ENCODE results near the gene POLR3GL. TPM values are rescaled to one million over a fixed set of nuclear protein-coding genes. Genes with fewer than 3 reads are reported as not detected.

Gene POLR3GL
- total and polyA plus RNA-seq, 10 of the 15 experiments (the other 5 are each of a cell fraction or from before 2014, with no cell fraction given), result 12.8 to 47.0 (median 26.6) TPM

DNA sequence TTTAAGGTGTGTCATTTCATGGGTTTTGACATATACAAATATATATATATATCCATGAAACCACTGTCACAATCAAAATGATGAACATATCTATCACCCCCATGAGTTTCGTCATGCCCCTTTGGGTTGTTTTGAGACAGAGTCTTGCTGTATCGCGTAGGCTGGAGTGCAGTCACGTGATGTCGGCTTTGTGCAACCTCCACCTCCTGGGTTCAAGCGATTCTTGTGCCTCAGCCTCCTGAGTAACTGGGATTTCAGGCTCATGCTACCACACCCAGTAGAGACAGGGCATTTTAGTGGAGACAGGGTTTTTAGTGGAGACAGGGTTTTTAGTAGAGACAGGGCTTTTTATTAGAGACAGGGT is 49.1 kb downstream of the POLR3GL start:
- Histone ChIP-seq H3K9me3 (replicated peaks; ENCODE audit: control insufficient read depth, insufficient read depth, low read length) (no peaks in the 10 kb centered on the region), H3K27ac (ENCODE audit: control insufficient read depth, insufficient read depth) (no peak overlapping the region), H4K20me1 (ENCODE audit: control insufficient read depth, insufficient read depth) (no peaks in the 10 kb centered on the region), H3K4me1 (ENCODE audit: control insufficient read depth, insufficient read depth, low read length) (no peaks in the 10 kb centered on the region), H3K4me2 (ENCODE audit: control insufficient read depth, insufficient read depth) (no peak overlapping the region), H3K4me3 (no peak overlapping the region), H3K36me3 (ENCODE audit: control insufficient read depth in 2 of 2, insufficient read depth in 2 of 2, low read length in 1 of 2) (no peaks in the 10 kb centered on the region), H3K27me3 (replicated peaks in 1 of 2; ENCODE audit: control insufficient read depth in 2 of 2, insufficient read depth in 2 of 2, low read length in 1 of 2) (peaks cover 0 to 1% of the 10 kb centered on the region in 2 experiments; a peak in 3 of 4 replicates), H3K9ac (ENCODE audit: control insufficient read depth, insufficient read depth, low read length) (no peak overlapping the region), H2AFZ (ENCODE audit: control insufficient read depth, low read depth, low read length) (no peak overlapping the region), H3K79me2 (ENCODE audit: control insufficient read depth, insufficient read depth, low read length) (no peaks in the 10 kb centered on the region)
- DNase-seq (ENCODE audit: low read depth, low spot score) (no peak), ATAC-seq (no peak), FAIRE-seq (no peak)
- in situ Hi-C loops (cut with MboI), result loop anchor here (5.0 kb wide), 1 partner anchor 116 kb away; no protein-coding TSS in a partner anchor
- intact Hi-C loops (cut with micrococcal nuclease; ENCODE audit: unreplicated experiment), result loop anchor here (1.0 to 5.0 kb wide), 4 partner anchors 36 to 276 kb away; no protein-coding TSS in a partner anchor
- ChIA-PET POLR2A (interaction anchor here (0.6 kb wide), 1 partner anchor 38 kb away, joined by 4 read pairs; no protein-coding TSS in a partner anchor), SMC1A (ENCODE audit: uncharacterized antibody, unreplicated experiment) (no interaction called here), RAD21 (ENCODE audit: unreplicated experiment) (interaction anchor here (2.3 kb wide), 1 partner anchor 36 kb away, joined by 5 read pairs; no protein-coding TSS in a partner anchor), CTCF (interaction anchor here (0.7 to 18.6 kb wide), 6 partner anchors 20 to 291 kb away, joined by 3 to 361 read pairs (median 10); partner anchors contain the start of genes ANKRD35 and NUDT17)
- TF ChIP-seq BHLHE40 (IDR thresholded peaks at IDR 0.05; ENCODE audit: borderline replicate concordance in 1 of 2, low read depth in 2 of 2, low read length in 1 of 2) (peak in 1 of 2 experiments; percentile 27; a peak in 1 of 4 replicates), RAD51 (IDR thresholded peaks at IDR 0.05) (peak; percentile 73; the same call in 1 of the 2 replicates), POLR2AphosphoS2 (IDR thresholded peaks at IDR 0.05; ENCODE audit: low read depth, low read length) (no peak), RCOR1 (conservative IDR thresholded peaks at IDR 0.05; ENCODE audit: low read depth, low read length) (no peak)
- BruUV-seq (replicated peaks), result no TSS peak
- WGBS (ENCODE audit: insufficient coverage, insufficient replicate concordance, low lambda C conversion rate, missing lambda C conversion rate), result 58% methylated on average over 6 of the region's 6 CpGs

DNA sequence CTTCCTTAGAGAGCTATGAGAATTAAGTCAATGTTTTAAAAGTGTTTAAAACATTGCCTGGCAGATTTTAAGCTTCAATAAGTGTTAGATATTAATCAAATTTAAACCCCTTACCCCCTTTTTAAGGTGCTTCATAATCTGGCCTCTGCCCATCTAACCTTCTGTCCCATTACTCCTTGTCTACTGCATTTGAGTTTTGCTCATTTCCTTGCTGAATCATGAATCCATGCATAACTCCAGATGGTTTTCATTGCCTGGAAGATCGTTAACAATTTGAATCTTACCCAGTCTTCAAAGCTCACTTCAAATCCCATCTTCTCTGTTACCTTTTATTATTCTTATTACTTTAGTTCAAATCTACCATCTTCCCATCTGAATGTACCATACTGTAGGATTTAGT is 52.4 kb downstream of the POLR3GL start:
- H3K4me2 ChIP-seq (ENCODE audit: control insufficient read depth, insufficient read depth), result no peak overlapping the region
- H3K9me3 ChIP-seq (replicated peaks; ENCODE audit: control insufficient read depth, insufficient read depth, low read length), result no peaks in the 10 kb centered on the region
- DNase-seq (ENCODE audit: low read depth, low spot score) (no peak), ATAC-seq (no peak), FAIRE-seq (no peak)
- H3K36me3 ChIP-seq (ENCODE audit: control insufficient read depth in 2 of 2, insufficient read depth in 2 of 2, low read length in 1 of 2), result no peaks in the 10 kb centered on the region
- intact Hi-C loops (cut with micrococcal nuclease; ENCODE audit: unreplicated experiment) (no loop called here), in situ Hi-C loops (cut with MboI) (no loop called here)
- no peaks in the 10 kb centered on the region for H4K20me1 ChIP-seq (ENCODE audit: control insufficient read depth, insufficient read depth)
- H3K4me3 ChIP-seq, result no peak overlapping the region
- ChIA-PET POLR2A (no interaction called here), RAD21 (ENCODE audit: unreplicated experiment) (interaction anchor here (0.9 to 1.3 kb wide), 5 partner anchors 8 to 171 kb away, joined by 3 to 5 read pairs (median 3); partner anchors contain the start of gene NUDT17), CTCF (interaction anchor here (1.0 to 18.6 kb wide), 11 partner anchors 9 to 172 kb away, joined by 3 to 361 read pairs (median 5); partner anchors contain the start of genes ITGA10 and NUDT17), SMC1A (ENCODE audit: uncharacterized antibody, unreplicated experiment) (interaction anchor here (0.9 to 3.1 kb wide), 6 partner anchors 9 to 125 kb away, joined by 3 to 20 read pairs (median 5); no protein-coding TSS in a partner anchor)
- no peak overlapping the region for H3K27ac ChIP-seq (ENCODE audit: control insufficient read depth, insufficient read depth)
- WGBS (ENCODE audit: insufficient coverage, insufficient replicate concordance, low lambda C conversion rate, missing lambda C conversion rate), result 0% methylated on average over 1 of the region's 1 CpG
- no peaks in the 10 kb centered on the region for H3K79me2 ChIP-seq (ENCODE audit: control insufficient read depth, insufficient read depth, low read length)
- no peak overlapping the region for H2AFZ ChIP-seq (ENCODE audit: control insufficient read depth, low read depth, low read length)
- peaks cover 5 to 7% of the 10 kb centered on the region in 2 experiments; a peak in 3 of 4 replicates for H3K27me3 ChIP-seq (replicated peaks in 1 of 2; ENCODE audit: control insufficient read depth in 2 of 2, insufficient read depth in 2 of 2, low read length in 1 of 2)
- no peak overlapping the region for H3K9ac ChIP-seq (ENCODE audit: control insufficient read depth, insufficient read depth, low read length)
- TF ChIP-seq SREBF1 (IDR thresholded peaks at IDR 0.05; ENCODE audit: low read length) (no peak), TAF1 (IDR thresholded peaks at IDR 0.05; ENCODE audit: borderline replicate concordance, low read depth, low read length) (no peak), NBN (IDR thresholded peaks at IDR 0.05) (no peak), GATAD2B (conservative IDR thresholded peaks at IDR 0.05; ENCODE audit: low read depth) (no peak)
- TF ChIP-seq, protein P1, sequence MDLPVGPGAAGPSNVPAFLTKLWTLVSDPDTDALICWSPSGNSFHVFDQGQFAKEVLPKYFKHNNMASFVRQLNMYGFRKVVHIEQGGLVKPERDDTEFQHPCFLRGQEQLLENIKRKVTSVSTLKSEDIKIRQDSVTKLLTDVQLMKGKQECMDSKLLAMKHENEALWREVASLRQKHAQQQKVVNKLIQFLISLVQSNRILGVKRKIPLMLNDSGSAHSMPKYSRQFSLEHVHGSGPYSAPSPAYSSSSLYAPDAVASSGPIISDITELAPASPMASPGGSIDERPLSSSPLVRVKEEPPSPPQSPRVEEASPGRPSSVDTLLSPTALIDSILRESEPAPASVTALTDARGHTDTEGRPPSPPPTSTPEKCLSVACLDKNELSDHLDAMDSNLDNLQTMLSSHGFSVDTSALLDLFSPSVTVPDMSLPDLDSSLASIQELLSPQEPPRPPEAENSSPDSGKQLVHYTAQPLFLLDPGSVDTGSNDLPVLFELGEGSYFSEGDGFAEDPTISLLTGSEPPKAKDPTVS (IDR thresholded peaks at IDR 0.05; ENCODE audit: low read depth, low read length), result no peak
- BruUV-seq (replicated peaks), result no TSS peak
- no peaks in the 10 kb centered on the region for H3K4me1 ChIP-seq (ENCODE audit: control insufficient read depth, insufficient read depth, low read length)

Data from GM12878 (cell line).